GM10248 (cell line): ENCODE data around the gene PPP2R2B.

Experiments
- CTCF ChIA-PET: fragments of 300-600 bp; sonication (Branson Sonifier 250); formaldehyde crosslinking; extraction: SDS; loops from one replicate; lab custom pipeline; 2021; ENCODE audit warnings: antibody characterized with exemption; lab: Yijun Ruan, JAX
- POLR2A ChIA-PET: fragments of 350-650 bp; sonication (Branson Sonifier 250); formaldehyde crosslinking; extraction: SDS; loops from one replicate; lab custom pipeline; 2020; ENCODE audit warnings: antibody characterized with exemption; lab: Yijun Ruan, JAX
- DNase-seq: peaks from one replicate; pipeline ENCODE4 v3.0.0; 2012; ENCODE audit errors: extremely low spot score
- CTCF ChIP-seq: IDR thresholded peaks from 2 replicates; pipeline ENCODE4 v1.5.1; 2012; ENCODE audit warnings: mild to moderate bottlenecking, low read depth; ENCODE audit errors: extremely low read depth, missing control alignments, control extremely low read depth

The PPP2R2B gene

DNA sequence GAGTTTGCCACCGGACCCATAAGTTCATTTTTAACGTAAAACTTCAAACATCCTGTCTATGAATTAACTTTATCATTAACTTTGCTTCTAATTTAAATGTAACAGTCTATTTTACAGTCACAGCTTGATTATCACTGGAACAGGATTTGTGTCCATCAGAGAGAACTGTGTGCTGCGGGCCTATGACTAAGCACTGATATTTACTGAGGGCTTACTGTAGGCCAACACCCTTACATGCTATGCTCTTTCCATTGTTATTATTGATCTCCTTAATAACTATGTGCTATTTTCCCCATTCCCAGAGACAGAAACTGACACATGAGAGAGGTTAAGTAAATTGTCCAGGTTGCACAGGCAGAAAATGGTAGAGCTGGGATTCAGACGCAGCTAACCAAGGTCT lies 338.6 kb downstream of the PPP2R2B start:
- POLR2A ChIA-PET: no interaction called here
- CTCF ChIA-PET: interaction anchor here (5.3 to 6.6 kb wide), 3 partner anchors 8 to 649 kb away, joined by 60 to 88 read pairs (median 75); no protein-coding TSS in a partner anchor
- no peak for DNase-seq
- TF ChIP-seq CTCF: no peak

GRCh38 chr5:146538432-146538831 lies 340.1 kb downstream of the PPP2R2B start:
- no peak for DNase-seq
- TF ChIP-seq CTCF: no peak
- CTCF ChIA-PET: interaction anchor here (0.8 to 6.3 kb wide), 10 partner anchors 10 to 650 kb away, joined by 3 to 60 read pairs (median 4); no protein-coding TSS in a partner anchor
- POLR2A ChIA-PET: no interaction called here

DNA sequence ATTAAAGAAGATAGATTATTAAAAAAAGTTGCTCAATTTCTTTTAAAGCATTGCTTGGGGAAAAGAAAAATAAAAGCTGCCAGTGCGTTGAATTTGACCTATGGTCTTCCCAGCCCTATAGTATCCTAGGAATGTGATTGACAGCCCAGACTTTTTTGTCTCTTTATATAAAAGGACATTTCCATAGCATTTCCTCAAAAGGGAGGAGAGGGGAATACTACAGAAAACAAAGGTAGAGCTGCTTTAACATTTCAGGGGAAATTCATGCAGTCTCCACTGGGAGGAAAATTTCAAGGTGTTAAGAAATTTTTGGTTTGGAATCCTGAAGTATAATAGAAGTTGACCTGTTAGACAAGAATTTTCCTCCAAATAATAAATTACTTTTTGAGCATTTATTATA lies 344.7 kb downstream of the PPP2R2B start:
- ChIA-PET POLR2A (no interaction called here), CTCF (interaction anchor here (0.6 to 6.9 kb wide), 23 partner anchors 9 to 659 kb away, joined by 3 to 76 read pairs (median 5); partner anchors contain the start of gene GPR151)
- DNase-seq: no peak
- no peak for TF ChIP-seq CTCF

DNA sequence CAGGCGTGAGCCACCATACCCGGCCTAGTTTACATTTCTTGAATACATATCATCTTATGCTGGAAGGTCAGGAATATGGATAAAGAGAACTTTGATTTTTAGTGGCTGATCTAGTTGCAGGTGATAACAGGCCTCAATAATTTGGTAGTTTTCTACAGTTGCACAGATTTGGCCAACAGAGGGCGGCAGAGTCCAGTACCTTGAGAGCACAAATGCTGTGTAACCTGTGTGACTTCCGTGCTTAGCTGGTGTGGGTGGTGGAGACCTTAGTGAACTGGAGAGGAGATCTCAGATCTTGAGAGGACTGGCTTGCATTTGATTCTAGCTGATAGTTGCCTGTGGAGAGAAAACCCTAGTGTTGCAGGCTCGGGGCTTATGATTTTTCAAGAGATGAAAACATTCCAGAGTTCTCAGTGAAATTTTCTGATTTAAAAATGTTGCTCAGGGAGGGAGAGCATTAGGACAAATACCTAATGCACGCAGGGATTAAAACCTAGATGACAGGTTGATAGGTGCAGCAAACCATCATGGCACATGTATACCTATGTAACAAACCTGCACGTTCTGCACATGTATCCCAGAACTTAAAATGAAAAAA lies 345.2 kb downstream of the PPP2R2B start:
- POLR2A ChIA-PET: no interaction called here
- peak; percentile 73 for DNase-seq
- CTCF ChIA-PET: interaction anchor here (0.6 to 6.9 kb wide), 23 partner anchors 9 to 660 kb away, joined by 3 to 76 read pairs (median 5); partner anchors contain the start of gene GPR151
- TF ChIP-seq CTCF: peak; percentile 83
